H1 (cell line): ENCODE results near the gene CC2D2A. TPM values are rescaled to one million over a fixed set of nuclear protein-coding genes. Genes with fewer than 3 reads are reported as not detected.

ENCODE experiments used
- ASH2L ChIP-seq: fragments of 200-600, 300-600 bp; sonication (generic); IDR thresholded peaks from one replicate; pipeline ENCODE4 v1.7.1; 2017; ENCODE audit warnings: low read length
- BACH1 ChIP-seq: IDR thresholded peaks from 2 replicates; pipeline ENCODE4 v1.6.1; 2012; ENCODE audit warnings: low read length, improper control_type of control experiment
- CHD7 ChIP-seq: fragments of 300-600 bp; sonication (generic); IDR thresholded peaks from 2 replicates; pipeline ENCODE4 v1.7.1; 2012; ENCODE audit warnings: low read length, moderate library complexity, mild to moderate bottlenecking, inconsistent platforms; ENCODE audit not compliant: insufficient replicate concordance
- EGR1 ChIP-seq: IDR thresholded peaks from 2 replicates; pipeline ENCODE4 v1.6.1; 2011; ENCODE audit warnings: low read depth, low read length, borderline replicate concordance
- EP300 ChIP-seq, 2 experiments: IDR thresholded peaks; 1 replicate in 1 of 2; 2 replicates in 1 of 2; pipeline ENCODE4 v1.6.1; 2011 to 2012; ENCODE audit warnings: low read depth in 2 of 2, low read length in 2 of 2, mild to moderate bottlenecking in 2 of 2, borderline replicate concordance in 1 of 2, inconsistent platforms in 1 of 2, moderate library complexity in 1 of 2
- GABPA ChIP-seq: IDR thresholded peaks from 2 replicates; pipeline ENCODE4 v1.6.1; 2011; ENCODE audit warnings: mild to moderate bottlenecking, low read length, moderate library complexity, borderline replicate concordance; ENCODE audit not compliant: insufficient read depth
- NANOG ChIP-seq: IDR thresholded peaks from 2 replicates; pipeline ENCODE4 v1.6.1; 2011; ENCODE audit warnings: low read length, low read depth, mild to moderate bottlenecking, inconsistent platforms; ENCODE audit not compliant: insufficient read depth, poor library complexity, severe bottlenecking
- SIRT6 ChIP-seq: IDR thresholded peaks from one replicate; pipeline ENCODE4 v1.7.1; 2012; ENCODE audit warnings: low read length, inconsistent platforms
- SIX5 ChIP-seq: IDR thresholded peaks from 2 replicates; pipeline ENCODE4 v1.6.1; 2011; ENCODE audit warnings: mild to moderate bottlenecking, low read depth, low read length
- SP2 ChIP-seq: IDR thresholded peaks from 2 replicates; pipeline ENCODE4 v1.6.1; 2012; ENCODE audit warnings: mild to moderate bottlenecking, low read length, inconsistent platforms
- SUZ12 ChIP-seq: fragments of 200-600 bp; sonication (generic); IDR thresholded peaks from 2 replicates; pipeline ENCODE4 v1.6.1; 2012; ENCODE audit warnings: mild to moderate bottlenecking, inconsistent platforms, low read length, moderate library complexity, mixed read lengths
- polyA plus RNA-seq, 7 experiments: library from polyadenylated mRNA; depleted of rRNA in 3 of 7; stranded (reverse) in 5 of 7; unstranded in 2 of 7; fragments of >200 nt in 5 of 7; fragments of 200-250 nt in 2 of 7; gene quantifications; 1 replicate in 5 of 7; 2 replicates in 1 of 7; 4 replicates in 1 of 7; pipeline versions ENCODE4 v1.2.1 to v1.2.3, GENCODE V29; 2011 to 2013; ENCODE audit warnings: missing spikeins in 2 of 7, mixed read lengths in 2 of 7
- total RNA-seq: library from RNA; stranded (reverse); fragmentation: NEBNext Ultra II Directional; extraction: Animal tissue kit (Norgen Biotek cat#: 25700); gene quantifications from 2 replicates; pipeline ENCODE4 v1.2.1, GENCODE V29; 2021

The CC2D2A gene
- total and polyA plus RNA-seq, 2 of the 8 experiments (the other 6 are each of a cell fraction or from before 2014, with no cell fraction given): 11.0 to 12.2 TPM

GRCh38 chr4:15443371-15444160 lies 26.1 kb upstream of the CC2D2A start (continued):
- no peak for TF ChIP-seq CHD7
- no peak for TF ChIP-seq GABPA
- TF ChIP-seq NANOG: no peak
- no peak for TF ChIP-seq SP2
- TF ChIP-seq SIX5: no peak
- TF ChIP-seq SIRT6: no peak
- no peak for TF ChIP-seq EP300 (IDR thresholded peaks at IDR 0.05; ENCODE audit: borderline replicate concordance in 1 of 2, low read depth in 2 of 2, low read length in 2 of 2)
- no peak for TF ChIP-seq EGR1
- no peak for TF ChIP-seq SUZ12
- TF ChIP-seq ASH2L: no peak
- TF ChIP-seq BACH1: no peak
- TF ChIP-seq, all 59 proteins: peak for 0
